A549 (cell line): ENCODE data around the gene IPPK. TPM values are rescaled to one million over a fixed set of nuclear protein-coding genes. Genes with fewer than 3 reads are reported as not detected.

Experiments
- ATAC-seq, 2 experiments: fragments of 200-7000 bp in 1 of 2; fragments of >200 bp in 1 of 2; cut with Nextera tagmentation in 1 of 2; cut with Tn5 transposase in 1 of 2; 3 replicates each; pipeline versions ENCODE4 v1.8.0 to v1.9.1; 2018 to 2020; ENCODE audit warnings: mild to moderate bottlenecking in 1 of 2, moderate library complexity in 1 of 2
- CTCF ChIA-PET: fragments of 300-600 bp; sonication (Branson Sonifier 250); formaldehyde crosslinking; extraction: SDS; loops from one replicate; lab custom pipeline; 2021; ENCODE audit warnings: antibody characterized with exemption, inconsistent platforms; lab: Yijun Ruan, JAX
- POLR2A ChIA-PET: fragments of 350-600 bp; formaldehyde crosslinking; extraction: SDS; loops from one replicate; lab custom pipeline; 2021; ENCODE audit warnings: antibody characterized with exemption, inconsistent platforms; lab: Yijun Ruan, JAX
- DNase-seq, 2 experiments: peaks; one replicate each; pipeline versions ENCODE4 v3.0.0 to v3.0.0-alpha.2; 2011 to 2016; ENCODE audit warnings: low read depth in 1 of 2, low spot score in 1 of 2
- FAIRE-seq: peaks from 2 replicates; lab custom pipeline; 2011; peaks lifted over from hg19 to GRCh38; lab: Jason Lieb, UNC
- H3K27ac ChIP-seq, 2 experiments: fragments of >200 bp; sonication (Bioruptor Twin); formaldehyde crosslinking; 3 replicates each; pipeline ENCODE4 v1.5.1; 2016 to 2017
- H3K4me1 ChIP-seq: fragments of >200 bp; sonication (Bioruptor Twin); formaldehyde crosslinking; 3 replicates; pipeline ENCODE4 v1.6.1; 2016
- H3K4me2 ChIP-seq: fragments of >200 bp; sonication (Bioruptor Twin); formaldehyde crosslinking; 3 replicates; pipeline ENCODE4 v1.6.1; 2016
- H3K4me3 ChIP-seq: fragments of >200 bp; sonication (Bioruptor Twin); formaldehyde crosslinking; 3 replicates; pipeline ENCODE4 v1.5.1; 2016
- H3K9me3 ChIP-seq: fragments of >200 bp; sonication (Bioruptor Twin); formaldehyde crosslinking; 3 replicates; pipeline ENCODE4 v1.6.1; 2016
- BHLHE40 ChIP-seq: IDR thresholded peaks from 2 replicates; pipeline ENCODE4 v1.6.1; 2012; ENCODE audit warnings: low read depth, low read length, inconsistent platforms
- CBX2 ChIP-seq: fragments of 200-600 bp; sonication (generic); IDR thresholded peaks from 2 replicates; pipeline ENCODE4 v1.6.1; 2016; ENCODE audit warnings: low read depth, mild to moderate bottlenecking, borderline replicate concordance
- CBX8 ChIP-seq: fragments of 200-600 bp; sonication (generic); IDR thresholded peaks from 2 replicates; pipeline ENCODE4 v1.6.1; 2016
- GATA3 ChIP-seq: IDR thresholded peaks from 2 replicates; pipeline ENCODE4 v1.6.1; 2012; ENCODE audit warnings: borderline replicate concordance
- HOXB13 ChIP-seq: fragments of 250-450 bp; sonication (Bioruptor Pico); IDR thresholded peaks from 2 replicates; pipeline ENCODE4 v1.5.0; 2020; ENCODE audit warnings: low read depth, mild to moderate bottlenecking, moderate library complexity
- KDM1A ChIP-seq: fragments of 200-600 bp; sonication (generic); IDR thresholded peaks from 2 replicates; pipeline ENCODE4 v1.6.1; 2016; ENCODE audit warnings: low read depth, mild to moderate bottlenecking
- MAFK ChIP-seq: fragments of 450-650 bp; IDR thresholded peaks from 2 replicates; pipeline ENCODE4 v1.6.1; 2014; ENCODE audit not compliant: partially characterized antibody
- NFE2L2 ChIP-seq: fragments of 150-350 bp; conservative IDR thresholded peaks from 2 replicates; pipeline ENCODE4 v1.6.1; 2014; ENCODE audit warnings: low read length
- POLR2A ChIP-seq: IDR thresholded peaks from 2 replicates; pipeline ENCODE4 v1.6.1; 2012; ENCODE audit warnings: mild to moderate bottlenecking, low read length
- ZC3H11A ChIP-seq: fragments of 450-650 bp; IDR thresholded peaks from 2 replicates; pipeline ENCODE4 v1.6.1; 2014; ENCODE audit warnings: antibody characterized with exemption, mild to moderate bottlenecking
- ZFP36 ChIP-seq: fragments of 450-650 bp; IDR thresholded peaks from 2 replicates; pipeline ENCODE4 v1.6.1; 2014; ENCODE audit warnings: borderline replicate concordance; ENCODE audit not compliant: partially characterized antibody
- WGBS: methylation state at CpG from one replicate; pipeline ENCODE4 v1.1.6; 2017; ENCODE audit errors: missing lambda C conversion rate; 5-methylcytosine and 5-hydroxymethylcytosine counted together
- polyA plus RNA-seq, 4 experiments: library from polyadenylated mRNA; depleted of rRNA in 3 of 4; stranded (reverse); fragments of >200 nt; fragmentation: RNase III in 1 of 4; extraction: RNeasy Plus Mini Kit Qiagen cat#74134 plus additional on column Dnase treatment in 1 of 4; gene quantifications; 2 replicates in 3 of 4; 3 replicates in 1 of 4; pipeline ENCODE4 v1.2.3, GENCODE V29; 2011 to 2017
- TF ChIP-seq, protein P1 (sequence below): fragments of >200 bp; sonication (Bioruptor Twin); formaldehyde crosslinking; IDR thresholded peaks from 3 replicates; pipeline ENCODE4 v1.5.1; 2016
- TF ChIP-seq, protein P2 (sequence below): fragments of 450-650 bp; IDR thresholded peaks from 2 replicates; pipeline ENCODE4 v1.6.1; 2014; ENCODE audit warnings: antibody characterized with exemption
- TF ChIP-seq, protein P3 (sequence below): fragments of 150-350 bp; IDR thresholded peaks from 2 replicates; pipeline ENCODE4 v1.6.1; 2014; ENCODE audit warnings: low read depth, mild to moderate bottlenecking, low read length
- TF ChIP-seq, protein P4 (sequence below): IDR thresholded peaks from 2 replicates; pipeline ENCODE4 v1.6.1; 2012
- TF ChIP-seq, protein P5 (sequence below): fragments of >200 bp; sonication (Bioruptor Twin); formaldehyde crosslinking; IDR thresholded peaks from 3 replicates; pipeline ENCODE4 v1.6.1; 2016
- TF ChIP-seq, protein P6 (sequence below): IDR thresholded peaks from 2 replicates; pipeline ENCODE4 v1.6.1; 2012; ENCODE audit warnings: low read depth, borderline replicate concordance

IPPK gene
- polyA plus RNA-seq, 2 of the 4 experiments (the other 2 are of a cell fraction): 12.2 to 20.0 TPM

DNA sequence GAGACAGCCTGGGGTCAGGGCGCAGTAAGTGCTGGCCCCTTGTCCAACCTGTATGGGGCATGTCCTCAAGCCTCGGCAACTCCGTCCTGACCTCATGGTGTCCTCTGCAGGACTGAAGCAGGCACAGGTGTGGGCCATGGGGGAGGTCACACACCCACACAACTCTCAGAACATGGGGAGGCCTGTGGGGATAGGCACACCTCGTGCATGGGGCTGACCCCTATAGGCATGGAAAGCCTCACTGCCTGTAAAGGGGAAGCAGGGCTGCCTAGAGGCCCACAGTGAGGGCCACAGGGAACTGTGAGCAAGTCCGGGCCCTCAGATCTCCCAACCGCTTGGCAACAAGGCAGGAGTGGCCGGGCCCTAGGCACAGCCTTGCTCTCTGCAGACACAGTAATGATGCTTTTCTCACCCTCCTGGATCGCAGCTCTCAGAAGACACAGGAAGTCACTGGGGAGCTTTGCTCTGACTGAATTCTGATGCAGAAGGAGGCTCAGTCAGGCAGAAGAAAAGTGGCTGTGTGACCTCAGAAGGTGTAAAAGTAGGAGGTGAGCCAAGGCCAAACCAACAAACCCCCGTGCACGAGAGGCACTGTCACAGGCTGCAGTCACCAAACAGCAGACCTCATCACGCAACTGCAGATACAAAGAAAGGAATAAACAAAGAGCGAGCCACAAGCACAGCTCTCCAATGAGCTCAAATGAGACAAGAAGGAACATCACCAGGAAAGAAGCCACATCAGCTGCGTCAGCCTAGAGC, 5.4 kb downstream of the IPPK start:
- POLR2A ChIA-PET: no interaction called here
- WGBS: 85% methylated on average over 11 of the region's 13 CpGs

DNA sequence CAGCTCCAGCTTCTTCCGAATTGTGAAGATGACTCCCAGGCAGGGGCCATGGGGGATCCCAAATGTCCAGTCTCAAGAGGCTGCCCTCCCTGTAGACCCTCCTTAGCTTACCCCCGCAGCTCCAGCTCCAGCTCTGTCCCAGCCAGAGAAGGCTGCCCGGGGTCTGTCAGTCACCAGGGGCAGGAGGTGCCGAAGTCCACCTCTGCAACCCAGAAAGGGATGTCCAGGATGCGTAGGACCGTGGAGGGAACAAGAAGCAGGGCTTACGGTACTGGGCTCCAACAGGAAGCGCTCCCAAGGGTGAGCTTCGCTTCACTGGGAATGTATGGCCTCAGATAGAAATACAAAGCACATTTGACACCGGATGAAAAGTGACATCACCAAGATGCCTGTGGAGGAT, 6.0 kb downstream of the IPPK start:
- no peak overlapping the region for H3K4me3 ChIP-seq
- CTCF ChIA-PET: interaction anchor here (1.2 kb wide), 1 partner anchor 66 kb away, joined by 3 read pairs; no protein-coding TSS in a partner anchor
- POLR2A ChIA-PET: no interaction called here
- TF ChIP-seq KDM1A: no peak
- TF ChIP-seq, protein P1, sequence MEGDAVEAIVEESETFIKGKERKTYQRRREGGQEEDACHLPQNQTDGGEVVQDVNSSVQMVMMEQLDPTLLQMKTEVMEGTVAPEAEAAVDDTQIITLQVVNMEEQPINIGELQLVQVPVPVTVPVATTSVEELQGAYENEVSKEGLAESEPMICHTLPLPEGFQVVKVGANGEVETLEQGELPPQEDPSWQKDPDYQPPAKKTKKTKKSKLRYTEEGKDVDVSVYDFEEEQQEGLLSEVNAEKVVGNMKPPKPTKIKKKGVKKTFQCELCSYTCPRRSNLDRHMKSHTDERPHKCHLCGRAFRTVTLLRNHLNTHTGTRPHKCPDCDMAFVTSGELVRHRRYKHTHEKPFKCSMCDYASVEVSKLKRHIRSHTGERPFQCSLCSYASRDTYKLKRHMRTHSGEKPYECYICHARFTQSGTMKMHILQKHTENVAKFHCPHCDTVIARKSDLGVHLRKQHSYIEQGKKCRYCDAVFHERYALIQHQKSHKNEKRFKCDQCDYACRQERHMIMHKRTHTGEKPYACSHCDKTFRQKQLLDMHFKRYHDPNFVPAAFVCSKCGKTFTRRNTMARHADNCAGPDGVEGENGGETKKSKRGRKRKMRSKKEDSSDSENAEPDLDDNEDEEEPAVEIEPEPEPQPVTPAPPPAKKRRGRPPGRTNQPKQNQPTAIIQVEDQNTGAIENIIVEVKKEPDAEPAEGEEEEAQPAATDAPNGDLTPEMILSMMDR: no peak
- no peak for TF ChIP-seq NFE2L2
- TF ChIP-seq, protein P2, sequence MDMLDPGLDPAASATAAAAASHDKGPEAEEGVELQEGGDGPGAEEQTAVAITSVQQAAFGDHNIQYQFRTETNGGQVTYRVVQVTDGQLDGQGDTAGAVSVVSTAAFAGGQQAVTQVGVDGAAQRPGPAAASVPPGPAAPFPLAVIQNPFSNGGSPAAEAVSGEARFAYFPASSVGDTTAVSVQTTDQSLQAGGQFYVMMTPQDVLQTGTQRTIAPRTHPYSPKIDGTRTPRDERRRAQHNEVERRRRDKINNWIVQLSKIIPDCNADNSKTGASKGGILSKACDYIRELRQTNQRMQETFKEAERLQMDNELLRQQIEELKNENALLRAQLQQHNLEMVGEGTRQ: no peak
- no peak for TF ChIP-seq MAFK
- no peak for TF ChIP-seq ZFP36
- TF ChIP-seq, protein P3, sequence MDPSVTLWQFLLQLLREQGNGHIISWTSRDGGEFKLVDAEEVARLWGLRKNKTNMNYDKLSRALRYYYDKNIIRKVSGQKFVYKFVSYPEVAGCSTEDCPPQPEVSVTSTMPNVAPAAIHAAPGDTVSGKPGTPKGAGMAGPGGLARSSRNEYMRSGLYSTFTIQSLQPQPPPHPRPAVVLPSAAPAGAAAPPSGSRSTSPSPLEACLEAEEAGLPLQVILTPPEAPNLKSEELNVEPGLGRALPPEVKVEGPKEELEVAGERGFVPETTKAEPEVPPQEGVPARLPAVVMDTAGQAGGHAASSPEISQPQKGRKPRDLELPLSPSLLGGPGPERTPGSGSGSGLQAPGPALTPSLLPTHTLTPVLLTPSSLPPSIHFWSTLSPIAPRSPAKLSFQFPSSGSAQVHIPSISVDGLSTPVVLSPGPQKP: no peak
- TF ChIP-seq, protein P4, sequence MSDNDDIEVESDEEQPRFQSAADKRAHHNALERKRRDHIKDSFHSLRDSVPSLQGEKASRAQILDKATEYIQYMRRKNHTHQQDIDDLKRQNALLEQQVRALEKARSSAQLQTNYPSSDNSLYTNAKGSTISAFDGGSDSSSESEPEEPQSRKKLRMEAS: no peak
- no peak for TF ChIP-seq HOXB13
- TF ChIP-seq GATA3: no peak
- no peak for ATAC-seq
- no peak overlapping the region for H3K27ac ChIP-seq
- no peak for DNase-seq
- peaks cover 8% of the 10 kb centered on the region for H3K4me1 ChIP-seq
- no peak overlapping the region for H3K4me2 ChIP-seq
- WGBS: 85% methylated on average over 10 of the region's 10 CpGs
- FAIRE-seq: no peak
- no peaks in the 10 kb centered on the region for H3K9me3 ChIP-seq

More for the DNA sequence above, 5.4 kb downstream of the IPPK start:
- DNase-seq (no peak), ATAC-seq (no peak), FAIRE-seq (no peak)
- Histone ChIP-seq H3K4me3 (no peak overlapping the region), H3K4me2 (no peak overlapping the region), H3K9me3 (no peaks in the 10 kb centered on the region), H3K4me1 (peaks cover 8% of the 10 kb centered on the region), H3K27ac (no peak overlapping the region)
- TF ChIP-seq, protein P5, sequence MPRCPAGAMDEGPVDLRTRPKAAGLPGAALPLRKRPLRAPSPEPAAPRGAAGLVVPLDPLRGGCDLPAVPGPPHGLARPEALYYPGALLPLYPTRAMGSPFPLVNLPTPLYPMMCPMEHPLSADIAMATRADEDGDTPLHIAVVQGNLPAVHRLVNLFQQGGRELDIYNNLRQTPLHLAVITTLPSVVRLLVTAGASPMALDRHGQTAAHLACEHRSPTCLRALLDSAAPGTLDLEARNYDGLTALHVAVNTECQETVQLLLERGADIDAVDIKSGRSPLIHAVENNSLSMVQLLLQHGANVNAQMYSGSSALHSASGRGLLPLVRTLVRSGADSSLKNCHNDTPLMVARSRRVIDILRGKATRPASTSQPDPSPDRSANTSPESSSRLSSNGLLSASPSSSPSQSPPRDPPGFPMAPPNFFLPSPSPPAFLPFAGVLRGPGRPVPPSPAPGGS: no peak
- TF ChIP-seq CBX2: no peak
- TF ChIP-seq, protein P6, sequence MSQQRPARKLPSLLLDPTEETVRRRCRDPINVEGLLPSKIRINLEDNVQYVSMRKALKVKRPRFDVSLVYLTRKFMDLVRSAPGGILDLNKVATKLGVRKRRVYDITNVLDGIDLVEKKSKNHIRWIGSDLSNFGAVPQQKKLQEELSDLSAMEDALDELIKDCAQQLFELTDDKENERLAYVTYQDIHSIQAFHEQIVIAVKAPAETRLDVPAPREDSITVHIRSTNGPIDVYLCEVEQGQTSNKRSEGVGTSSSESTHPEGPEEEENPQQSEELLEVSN: no peak
- TF ChIP-seq CBX8: no peak
- no peak for TF ChIP-seq POLR2A
- no peak for TF ChIP-seq ZC3H11A
- TF ChIP-seq BHLHE40: no peak
- CTCF ChIA-PET: interaction anchor here (1.2 to 1.5 kb wide), 3 partner anchors 30 to 530 kb away, joined by 3 to 4 read pairs (median 3); no protein-coding TSS in a partner anchor
